GM18873 (cell line): Measurements from ENCODE around the gene PBX3.

Experiments used
- ATAC-seq: cut with Tn5 transposase; IDR thresholded peaks from one replicate; pipeline ENCODE4 v1.9.1; 2021; ENCODE audit warnings: mild to moderate bottlenecking, moderate library complexity, moderate number of reproducible peaks; ENCODE audit not compliant: unreplicated experiment, low FRiP score

The PBX3 gene

DNA sequence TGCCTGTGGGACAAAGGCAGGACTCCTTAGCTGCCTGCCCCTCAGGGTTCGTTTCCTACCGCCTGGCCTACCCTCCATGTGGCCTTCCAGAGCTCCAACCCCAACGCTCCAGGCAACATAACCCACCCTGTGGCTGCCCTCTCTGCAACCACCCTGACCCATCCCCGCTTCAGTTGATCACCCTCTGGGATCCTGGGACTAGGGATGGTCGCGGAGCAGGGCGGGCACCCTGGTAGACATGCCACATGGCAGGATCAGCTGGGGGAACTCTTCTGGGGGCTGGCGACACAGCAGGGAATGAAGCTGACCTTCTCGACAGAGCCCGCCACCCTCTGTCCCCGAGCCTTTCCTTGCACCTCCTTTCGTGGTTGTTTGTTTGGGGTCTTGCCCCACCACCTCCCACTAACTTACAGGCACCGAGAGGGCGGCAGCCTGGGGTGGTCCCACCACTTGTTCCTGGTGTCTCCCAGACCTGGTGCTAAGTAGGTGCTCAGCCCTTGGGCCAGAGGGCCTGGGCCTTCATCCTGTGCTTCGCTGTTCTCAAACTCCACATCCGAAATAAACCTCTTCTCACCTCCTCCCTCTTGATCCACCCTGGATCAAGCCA is 243.1 kb downstream of the PBX3 start:
- ATAC-seq: no peak

DNA sequence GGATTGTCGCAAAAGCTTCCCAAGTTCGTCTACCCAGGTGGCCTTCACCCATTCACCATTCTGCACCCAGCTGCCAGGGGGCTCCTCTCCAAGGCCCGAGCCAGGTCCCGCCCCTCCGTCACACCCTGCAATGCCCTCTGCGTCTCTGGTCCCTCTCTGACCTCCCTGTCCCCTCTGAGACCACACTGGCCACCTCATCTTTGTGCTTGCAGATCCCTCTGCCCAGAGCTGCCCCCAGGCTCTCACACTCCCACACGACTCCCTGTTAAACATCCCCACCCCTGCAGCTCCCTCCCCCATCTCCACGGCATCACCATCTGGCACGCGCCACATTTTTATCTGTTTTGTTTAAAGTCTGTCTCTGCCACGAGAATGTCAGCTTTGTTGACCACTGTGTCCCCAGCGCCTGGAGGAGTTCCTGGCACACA is 243.6 kb downstream of the PBX3 start:
- ATAC-seq: no peak

DNA sequence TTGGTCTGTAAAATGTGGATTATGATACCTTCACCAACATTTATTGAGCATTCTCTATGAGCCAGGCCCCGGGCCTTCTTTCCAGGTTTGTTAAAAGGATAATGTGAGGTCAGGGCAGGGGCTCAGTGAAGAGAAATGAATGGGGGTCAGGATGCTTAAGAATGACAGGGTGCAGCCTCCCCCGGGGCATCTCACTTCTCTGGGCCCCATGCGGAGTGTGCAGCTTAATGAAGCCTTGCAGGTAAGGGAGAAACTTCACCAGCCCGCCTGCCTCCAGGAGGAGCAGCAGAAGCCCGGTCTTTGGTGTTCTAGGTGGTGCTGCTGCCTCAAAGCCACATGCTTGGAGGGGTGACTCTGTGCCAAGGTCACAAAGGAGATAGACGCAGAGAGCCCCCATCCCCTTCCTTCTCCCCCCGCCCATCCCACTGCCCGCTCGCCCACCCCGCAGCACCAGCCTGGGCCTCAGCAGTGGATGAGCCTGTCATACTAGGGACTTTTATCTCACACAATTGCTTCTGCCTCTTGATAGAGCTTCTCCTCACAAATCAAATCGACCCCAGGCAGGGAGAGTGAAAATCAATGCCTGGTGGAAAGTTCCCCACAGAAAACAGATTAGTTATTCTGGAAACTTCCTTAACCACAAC is 244.8 kb downstream of the PBX3 start:
- ATAC-seq: no peak

DNA sequence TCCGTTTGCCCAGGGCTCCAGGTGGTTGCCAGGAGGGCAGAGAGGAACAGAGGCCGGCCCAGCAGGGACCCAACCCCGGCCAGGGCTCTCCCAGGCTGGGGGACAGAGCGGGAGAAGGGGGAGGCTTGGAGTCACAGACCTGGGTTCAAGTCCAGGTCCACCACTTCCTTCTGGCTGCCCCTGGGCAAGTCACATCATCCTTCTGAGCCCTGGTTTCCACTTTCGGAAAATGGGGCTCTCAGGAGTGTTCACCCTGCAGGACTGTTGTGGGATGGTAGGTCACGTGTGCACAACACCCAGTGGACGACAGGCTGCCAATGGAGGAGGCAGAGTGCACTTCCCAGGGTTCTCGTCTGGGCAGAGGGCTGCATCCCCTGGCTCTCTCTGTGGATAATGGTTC is 245.4 kb downstream of the PBX3 start:
- no peak for ATAC-seq

DNA sequence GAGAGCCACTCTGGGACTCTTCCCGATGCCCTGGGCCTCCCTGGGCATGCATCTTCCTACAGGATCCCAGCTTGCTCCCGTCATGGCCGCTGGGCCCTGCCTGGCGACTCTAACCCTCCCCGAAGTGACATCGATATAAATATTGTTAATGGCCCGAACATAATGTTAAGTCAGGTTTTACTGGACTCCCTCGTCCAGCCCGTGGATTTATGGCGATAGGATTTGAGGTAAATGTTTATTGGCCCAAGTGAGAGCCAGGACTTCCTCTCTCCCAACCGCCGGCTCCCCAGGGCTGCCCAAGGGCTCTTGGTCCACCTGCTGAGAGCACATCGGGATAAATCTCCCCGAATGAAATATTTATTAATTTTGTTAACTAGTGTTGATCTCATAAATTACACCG is 246.3 kb downstream of the PBX3 start:
- ATAC-seq: no peak

DNA sequence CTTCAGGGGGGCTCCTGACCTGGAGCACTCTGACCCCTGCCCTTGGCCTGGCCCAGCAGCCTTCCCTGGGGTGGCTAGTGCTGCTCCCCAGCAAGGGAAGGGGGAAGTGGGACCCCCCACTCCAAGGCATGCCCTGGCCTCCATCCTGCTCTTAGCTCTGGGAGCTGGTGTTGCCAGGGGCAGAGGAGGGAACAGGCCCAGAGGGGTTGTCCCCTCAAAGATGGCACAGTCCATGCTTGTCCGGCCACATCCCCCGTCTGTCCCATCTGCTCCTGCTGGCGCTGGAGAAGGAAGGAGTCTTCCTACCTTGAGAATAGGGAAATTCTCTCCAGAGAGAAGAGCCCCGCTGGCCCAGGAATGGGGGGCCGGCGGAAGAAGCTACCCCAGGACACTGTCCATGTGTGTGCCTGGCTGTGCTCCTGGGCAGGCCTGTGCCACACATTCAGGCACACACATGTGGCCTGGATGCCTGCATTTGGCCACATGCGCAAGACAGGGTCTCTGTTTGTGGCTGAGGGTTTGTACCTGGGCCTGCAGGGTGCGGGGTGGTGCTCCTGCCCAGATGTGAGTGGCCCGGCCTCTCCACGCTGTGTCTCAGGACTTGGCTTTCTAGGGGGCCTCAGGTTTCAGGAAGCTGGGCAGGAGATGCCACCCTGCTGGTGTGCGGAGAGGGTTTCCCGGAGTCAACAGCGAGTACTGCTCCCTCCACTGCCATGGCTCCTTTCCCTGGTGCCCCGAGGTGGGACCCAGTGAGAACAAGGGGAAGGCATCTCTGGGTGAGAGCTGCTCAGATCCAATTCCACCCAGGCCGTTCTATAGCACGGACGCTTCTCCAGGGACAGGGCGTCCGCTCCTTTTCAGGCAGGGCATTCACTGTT is 247.1 kb downstream of the PBX3 start:
- ATAC-seq: no peak

DNA sequence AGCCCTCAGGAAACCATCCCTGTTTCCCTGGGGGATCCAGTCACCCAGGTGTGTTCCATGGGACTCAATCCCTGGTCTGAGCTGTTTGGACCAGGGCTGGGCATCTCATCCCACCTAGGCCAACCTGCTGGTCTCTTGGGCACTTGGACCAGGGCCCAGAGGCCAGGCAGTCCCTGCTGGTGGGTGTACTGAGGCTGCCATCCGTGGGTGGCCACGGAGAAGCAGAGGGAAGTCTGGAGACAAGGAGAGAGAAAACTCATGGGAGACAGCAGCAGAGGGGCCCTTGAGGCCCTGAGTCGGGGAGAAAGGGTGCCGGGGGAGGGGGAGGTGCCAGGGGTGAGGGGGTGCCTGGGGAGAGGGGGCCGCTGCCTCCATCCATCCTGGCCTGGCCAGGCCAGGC is 247.8 kb downstream of the PBX3 start:
- ATAC-seq: no peak

DNA sequence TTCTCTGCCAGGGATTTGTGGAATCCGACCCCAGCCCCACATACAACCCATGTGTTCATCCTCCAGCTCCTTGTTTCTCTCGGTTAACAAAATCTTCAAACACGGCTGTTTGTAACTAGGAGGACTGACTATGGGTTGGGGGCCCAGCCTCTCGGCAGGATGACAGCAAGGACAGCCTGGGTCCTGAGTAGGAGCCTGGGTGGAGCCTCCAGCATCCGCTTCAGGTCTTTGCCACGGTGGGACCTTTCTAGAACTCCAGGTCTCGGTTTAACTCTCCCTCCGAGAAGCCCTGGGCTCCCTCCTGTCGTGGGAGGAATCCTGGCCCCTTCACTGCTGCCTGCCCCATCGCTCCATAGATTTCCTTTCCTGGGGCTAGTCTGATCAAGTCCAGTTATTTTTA is 248.5 kb downstream of the PBX3 start:
- no peak for ATAC-seq

DNA sequence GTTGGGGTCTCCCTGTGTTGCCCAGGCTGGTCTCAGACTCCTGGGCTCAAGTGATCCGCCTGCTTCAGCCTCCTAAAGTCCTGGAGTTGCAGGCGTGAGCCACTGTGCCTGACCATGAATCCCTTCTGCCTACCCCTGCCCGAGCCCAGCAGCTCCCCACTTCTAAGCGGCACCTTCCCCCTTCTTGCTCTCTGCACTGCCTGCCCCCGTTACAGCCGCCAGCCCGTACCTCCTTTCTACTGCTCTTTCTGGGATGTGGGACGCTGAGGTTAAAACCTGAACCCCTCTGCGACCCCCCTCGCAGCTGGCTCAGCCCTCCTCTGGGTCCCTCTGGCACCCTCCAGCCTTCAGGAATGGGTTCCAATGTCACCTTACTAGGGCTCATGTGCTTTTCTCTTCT is 249.6 kb downstream of the PBX3 start:
- ATAC-seq: no peak

DNA sequence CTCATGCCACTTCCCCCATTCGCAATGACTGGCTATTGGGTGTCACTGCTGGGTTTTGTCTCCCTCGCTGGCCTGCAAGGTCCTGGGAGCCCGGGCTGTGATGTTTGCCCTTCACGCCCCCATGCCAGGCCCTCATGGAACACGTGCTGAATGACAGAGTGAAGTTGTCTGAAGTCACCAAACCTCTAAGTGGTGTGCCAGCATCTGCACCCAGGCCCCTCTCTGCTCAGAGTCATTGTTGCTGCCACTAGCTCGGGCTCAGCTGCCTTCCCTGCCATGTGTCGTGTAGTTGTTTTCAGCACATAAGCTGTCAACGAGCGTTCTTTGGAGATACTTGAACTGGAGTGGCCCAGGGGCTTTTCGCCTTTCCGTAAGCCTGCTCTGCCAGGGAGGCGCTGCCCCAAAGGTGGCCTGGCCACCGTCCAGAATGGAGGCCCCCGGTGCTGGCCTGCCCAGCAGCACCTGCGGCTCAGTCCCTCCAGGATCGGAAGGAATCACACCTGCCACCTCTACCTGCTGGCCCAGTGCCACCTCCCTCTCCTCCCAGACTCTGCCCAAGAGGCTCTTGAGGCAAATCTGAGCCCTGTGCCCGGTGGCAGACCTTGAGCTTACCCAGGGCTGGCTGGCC is 250.1 kb downstream of the PBX3 start:
- ATAC-seq: no peak

DNA sequence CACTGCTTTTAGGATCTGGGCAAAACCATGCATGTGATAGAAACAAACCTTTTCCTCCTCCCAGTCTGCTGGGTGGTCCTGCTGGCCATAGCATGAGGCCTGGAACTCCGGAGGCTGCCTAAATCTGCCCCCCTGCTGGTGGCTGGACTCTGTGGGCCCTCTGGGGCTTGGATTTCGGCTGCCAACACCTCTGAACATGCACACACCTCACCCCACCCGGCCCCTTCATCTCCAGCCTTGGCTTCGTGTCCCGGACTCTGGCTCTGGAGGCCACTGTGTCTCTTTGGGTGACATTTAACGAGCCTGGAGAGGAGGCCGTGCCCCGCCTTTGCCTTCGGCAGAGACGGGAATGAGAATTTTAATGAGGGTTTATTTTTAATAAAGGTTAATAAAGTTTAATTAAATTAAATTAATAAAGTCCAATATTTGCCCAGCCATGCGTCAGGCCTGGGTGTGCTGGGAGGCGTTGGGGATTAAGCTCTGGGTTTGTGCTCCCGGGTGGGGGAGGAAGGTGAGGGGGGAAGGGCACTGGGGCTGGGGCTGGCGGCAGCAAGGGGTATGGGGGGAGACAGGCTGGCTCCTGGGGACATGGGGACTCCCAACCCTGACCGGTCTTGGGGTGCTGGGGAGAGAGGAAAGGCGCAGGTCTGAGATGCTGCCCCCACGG is 251.8 kb downstream of the PBX3 start:
- no peak for ATAC-seq

DNA sequence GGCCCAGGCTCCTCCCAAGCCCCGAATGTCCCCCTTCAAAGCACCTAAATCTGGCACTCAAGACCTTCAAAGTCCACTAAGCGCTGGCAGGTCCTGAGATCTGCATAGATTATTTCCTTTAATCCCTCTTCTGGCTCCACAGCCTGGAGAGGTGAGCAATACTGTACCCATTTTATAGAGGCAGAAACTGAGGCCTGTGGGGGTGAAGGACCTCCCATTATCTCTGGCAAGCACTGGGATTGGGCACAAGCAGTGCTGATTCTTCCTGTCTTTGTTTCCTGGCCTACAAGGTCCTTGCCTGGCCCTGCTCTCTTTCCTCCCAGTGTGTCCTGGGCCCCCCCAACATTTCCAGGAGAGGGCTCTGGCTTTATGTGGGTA is 252.3 kb downstream of the PBX3 start:
- no peak for ATAC-seq

DNA sequence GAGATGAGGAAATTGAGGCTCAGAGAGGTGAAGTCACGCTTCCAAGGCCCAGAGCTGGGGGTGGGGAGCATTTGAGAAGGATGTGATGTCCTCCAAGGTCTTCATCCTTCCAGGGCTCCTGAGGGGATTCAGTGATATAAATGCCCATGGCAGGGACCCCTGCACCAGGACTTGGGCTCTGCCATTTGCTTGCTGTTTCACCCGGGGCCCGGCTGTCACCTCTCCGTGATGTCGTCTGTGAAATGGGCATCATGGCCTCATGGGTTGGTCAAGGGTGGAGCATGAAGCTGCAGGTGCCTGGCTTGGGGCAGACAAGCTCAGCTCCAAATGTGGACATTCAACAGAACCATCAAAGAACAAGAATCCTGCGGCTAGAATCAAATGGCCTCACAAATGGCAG is 253.1 kb downstream of the PBX3 start:
- ATAC-seq: no peak

DNA sequence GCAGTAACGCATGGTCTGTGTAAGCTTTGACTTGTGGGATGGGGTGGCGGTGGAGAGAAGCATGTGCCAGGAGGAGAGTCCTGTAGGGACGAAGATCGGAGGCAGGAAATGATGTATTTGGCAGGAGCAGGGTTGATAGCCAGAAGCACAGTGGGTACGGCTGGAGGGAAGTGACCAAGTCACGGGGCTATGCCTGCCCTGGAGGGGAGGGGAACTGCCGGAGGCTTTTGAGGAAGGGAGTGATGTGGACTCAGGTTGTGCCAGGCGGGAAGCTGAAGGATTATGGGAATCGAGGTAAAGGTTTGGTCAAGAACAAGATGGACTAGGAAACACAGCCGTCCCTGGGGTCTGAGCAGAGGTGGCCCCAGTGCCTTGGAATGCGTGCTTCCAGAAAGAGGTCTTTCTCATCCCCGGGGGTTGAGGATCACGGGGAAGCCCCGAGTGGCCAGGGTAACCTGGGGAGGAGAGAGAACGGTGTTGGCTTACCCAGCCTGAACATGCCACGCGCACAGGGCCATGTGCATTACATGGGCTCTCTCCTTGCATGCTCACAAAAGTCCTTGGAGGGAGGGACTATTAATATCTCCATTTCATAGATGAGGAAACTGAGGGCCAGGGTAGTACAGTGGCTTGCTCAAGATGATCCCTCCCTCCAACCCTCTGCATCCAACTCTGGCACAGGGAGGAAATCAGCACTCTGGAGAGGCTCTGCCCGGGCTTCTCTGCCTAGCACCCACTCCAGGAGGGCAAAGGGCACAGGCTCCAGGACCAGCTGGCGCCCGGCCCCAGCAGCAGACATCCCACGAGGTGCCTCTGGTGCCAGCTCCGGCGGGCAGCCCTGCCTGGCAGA is 253.8 kb downstream of the PBX3 start:
- no peak for ATAC-seq

DNA sequence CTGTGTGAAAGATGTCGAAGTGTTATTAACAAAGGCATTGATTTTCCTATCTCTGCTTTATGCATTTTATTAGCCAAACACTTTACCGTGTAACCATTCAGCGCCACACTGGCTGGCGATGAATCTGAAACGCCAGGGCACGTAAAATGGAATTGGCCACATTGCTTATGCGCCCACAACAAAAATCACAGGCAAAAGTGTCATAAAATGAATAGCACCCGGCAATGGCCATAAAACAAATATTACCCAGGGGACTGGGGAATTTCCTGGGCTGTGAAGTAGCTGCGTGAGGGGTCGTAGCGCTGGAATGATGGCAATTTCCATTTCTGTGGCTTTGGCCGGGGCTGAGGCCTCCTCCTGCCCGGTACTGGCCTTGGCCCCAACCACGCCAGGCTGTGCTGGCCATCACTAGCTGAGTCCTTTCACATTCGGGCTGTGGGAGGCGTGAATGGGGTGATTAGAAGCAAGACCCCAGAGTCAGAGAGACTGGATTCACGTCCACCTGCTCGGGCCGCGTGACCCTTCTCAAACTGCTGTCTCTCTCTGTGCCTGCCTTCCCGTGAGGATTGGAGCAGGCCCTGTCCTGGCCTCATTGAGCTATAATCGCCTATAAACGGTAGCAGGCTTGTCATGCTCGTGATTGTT is 254.5 kb downstream of the PBX3 start:
- no peak for ATAC-seq

DNA sequence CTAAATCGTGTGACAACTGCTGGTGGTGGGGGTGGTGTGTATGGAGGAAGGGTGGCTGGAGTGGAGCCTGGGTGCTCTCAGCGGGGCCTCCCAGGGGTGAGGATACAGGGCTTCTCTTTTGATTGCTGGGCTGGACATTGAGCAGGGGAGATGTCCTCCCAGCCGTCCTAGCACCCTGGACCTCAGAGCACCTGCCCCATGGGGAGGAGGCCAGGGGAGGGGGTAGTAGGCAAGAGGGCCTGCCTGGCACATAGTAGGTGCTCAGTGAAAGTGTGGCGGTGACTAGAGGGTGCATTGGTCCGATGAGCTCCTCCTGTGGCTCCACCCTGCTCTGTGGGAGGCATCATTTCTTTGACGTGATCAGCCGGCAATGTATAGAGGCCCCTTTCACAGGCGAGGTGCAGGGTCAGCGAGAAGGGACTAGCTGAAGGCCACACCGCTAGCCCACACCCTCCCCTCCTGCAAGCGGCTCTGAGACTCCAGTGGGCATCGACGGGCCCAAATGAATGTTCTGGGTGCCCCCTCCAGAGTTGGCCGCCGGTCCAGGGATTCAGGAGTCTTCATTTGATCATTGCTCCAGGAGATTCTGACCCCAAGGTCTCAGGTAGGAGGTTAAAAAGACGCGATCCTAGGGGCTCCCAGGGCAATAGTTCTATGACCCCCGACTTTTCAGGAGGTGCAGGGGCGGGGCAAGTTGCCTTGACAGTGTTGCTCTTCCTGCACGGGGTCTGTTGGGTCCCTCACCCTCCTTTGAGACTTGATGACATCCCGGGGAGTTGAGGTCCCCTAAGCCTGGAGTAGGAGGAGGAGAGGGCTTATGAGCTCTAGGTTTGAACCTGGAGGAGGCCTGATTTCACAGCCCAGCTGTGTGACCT is 255.5 kb downstream of the PBX3 start:
- ATAC-seq: no peak

DNA sequence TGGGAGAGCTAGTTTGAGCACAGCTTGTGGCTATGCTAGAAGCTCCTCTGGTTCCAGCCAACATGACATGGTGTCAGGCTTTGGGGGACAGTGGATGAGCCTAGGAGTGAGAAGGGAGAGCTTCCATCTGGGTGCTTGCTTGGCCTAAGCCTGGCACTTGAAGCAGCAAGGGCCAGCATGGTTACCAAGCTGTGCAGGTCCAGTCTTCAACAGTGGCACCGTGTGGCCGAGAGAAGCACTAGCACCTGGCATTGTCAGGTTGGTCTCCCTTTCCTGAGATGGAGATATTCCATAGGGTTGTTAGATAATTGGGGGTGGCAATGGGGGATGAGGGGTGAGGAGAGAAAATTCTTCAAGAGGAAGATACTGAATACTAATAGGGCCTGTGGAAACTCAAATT is 261.9 kb downstream of the PBX3 start:
- ATAC-seq: no peak

DNA sequence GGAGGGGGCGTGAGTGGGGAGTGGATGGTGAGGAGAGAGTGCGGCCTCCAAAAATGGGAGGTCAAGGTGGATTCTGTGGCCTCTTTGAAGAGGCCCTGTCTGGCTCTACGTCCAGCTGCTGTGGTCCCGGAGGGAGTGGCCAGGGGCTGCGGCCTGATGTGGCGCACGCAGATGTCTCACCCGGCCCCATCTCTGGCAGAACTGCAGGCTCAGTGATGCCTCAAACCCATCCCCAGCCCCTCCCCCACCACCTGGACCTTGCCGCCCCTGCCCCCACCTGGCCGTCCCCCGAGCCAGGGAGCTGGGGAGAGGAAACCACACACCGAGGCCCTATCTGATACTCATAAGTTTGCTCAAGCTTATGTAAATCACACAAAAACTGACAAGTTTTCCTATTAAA is 267.6 kb downstream of the PBX3 start:
- ATAC-seq: no peak
